Measurements from ENCODE around the gene CORO2A.
"Not testable (repeated sequence)": the region's sequence is repeated elsewhere in the genome, so short reads cannot be mapped to it uniquely, and the experiment has no call there.

CORO2A gene

GRCh38 chr9:98127226-98127625, 65.2 kb downstream of the CORO2A start:
- ChIA-PET POLR2A (no interaction called here), CTCF (no interaction called here)
- H3K9me3 ChIP-seq (ENCODE audit: control insufficient read depth, insufficient read depth, low read depth, low read length), result no peaks in the 10 kb centered on the region
- no peak overlapping the region for H3K4me3 ChIP-seq (ENCODE audit: low read depth, low read length)
- H3K27ac ChIP-seq (ENCODE audit: extremely low read depth, low read depth, low read length), result no peak overlapping the region
- TF ChIP-seq ZNF366 (tag by site-specific recombination; conservative IDR thresholded peaks at IDR 0.05), result no peak
- H3K36me3 ChIP-seq (ENCODE audit: control insufficient read depth in 2 of 2, insufficient read depth in 1 of 2, low read length in 2 of 2), result peaks cover 0 to 16% of the 10 kb centered on the region in 2 experiments; a peak in 1 of 3 replicates
- no peaks in the 10 kb centered on the region for H3K4me1 ChIP-seq (ENCODE audit: control insufficient read depth, insufficient read depth, low read length)

- ChIA-PET POLR2A (no interaction called here), CTCF (no interaction called here)
- TF ChIP-seq ZNF223 (tag by site-specific recombination; IDR thresholded peaks at IDR 0.05) (no peak), ZEB2 (tag by site-specific recombination; IDR thresholded peaks at IDR 0.05) (no peak), ZNF837 (tag by site-specific recombination; IDR thresholded peaks at IDR 0.05) (no peak), ZNF596 (tag by site-specific recombination; IDR thresholded peaks at IDR 0.05) (no peak), ZNF214 (tag by site-specific recombination; IDR thresholded peaks at IDR 0.05; ENCODE audit: borderline replicate concordance) (no peak), ZNF791 (tag by site-specific recombination; IDR thresholded peaks at IDR 0.05) (no peak)
- Histone ChIP-seq H3K4me1 (ENCODE audit: control insufficient read depth, insufficient read depth, low read length) (no peaks in the 10 kb centered on the region), H3K27ac (ENCODE audit: extremely low read depth, low read depth, low read length) (no peak overlapping the region), H3K36me3 (ENCODE audit: control insufficient read depth in 2 of 2, insufficient read depth in 1 of 2, low read length in 2 of 2) (peaks cover 0 to 16% of the 10 kb centered on the region in 2 experiments; a peak in 1 of 3 replicates), H3K9me3 (ENCODE audit: control insufficient read depth, insufficient read depth, low read depth, low read length) (no peaks in the 10 kb centered on the region), H3K4me3 (ENCODE audit: low read depth, low read length) (no peak overlapping the region)
Measured at GRCh38 chr9:98124637-98125426, 67.6 kb downstream of the CORO2A start.

- H3K4me1 ChIP-seq (ENCODE audit: control insufficient read depth, insufficient read depth, low read length); H3K9me3 ChIP-seq (ENCODE audit: control insufficient read depth, insufficient read depth, low read depth, low read length); POLR2A ChIA-PET; H3K27ac ChIP-seq (ENCODE audit: extremely low read depth, low read depth, low read length); H3K4me3 ChIP-seq (ENCODE audit: low read depth, low read length); CTCF ChIA-PET: not testable (repeated sequence)
- H3K36me3 ChIP-seq (ENCODE audit: control insufficient read depth in 2 of 2, insufficient read depth in 1 of 2, low read length in 2 of 2), result peaks cover 0 to 16% of the 10 kb centered on the region in 2 experiments; a peak in 1 of 3 replicates
Measured at GRCh38 chr9:98124091-98124490, 68.3 kb downstream of the CORO2A start.

GRCh38 chr9:98121058-98121457, 71.4 kb downstream of the CORO2A start:
- TF ChIP-seq ZNF174 (tag by site-specific recombination; IDR thresholded peaks at IDR 0.05) (no peak), AEBP2 (tag by site-specific recombination; IDR thresholded peaks at IDR 0.05; ENCODE audit: borderline replicate concordance) (no peak), ZNF600 (tag by site-specific recombination; IDR thresholded peaks at IDR 0.05) (no peak), ZNF292 (tag by site-specific recombination; IDR thresholded peaks at IDR 0.05; ENCODE audit: borderline replicate concordance, low read depth) (no peak), ZFP69B (tag by site-specific recombination; IDR thresholded peaks at IDR 0.05) (no peak), BCL6B (tag by site-specific recombination; IDR thresholded peaks at IDR 0.05) (no peak), SETDB1 (IDR thresholded peaks at IDR 0.05; ENCODE audit: insufficient read length, low read length) (no peak), ELK4 (IDR thresholded peaks at IDR 0.05; ENCODE audit: borderline replicate concordance, low read depth, low read length) (no peak), ZSCAN23 (tag by site-specific recombination; IDR thresholded peaks at IDR 0.05) (no peak), ZNF654 (tag by site-specific recombination; IDR thresholded peaks at IDR 0.05; ENCODE audit: low read depth) (no peak), ZNF211 (tag by site-specific recombination; IDR thresholded peaks at IDR 0.05; ENCODE audit: low read depth) (no peak), ZNF132 (tag by site-specific recombination; IDR thresholded peaks at IDR 0.05; ENCODE audit: borderline replicate concordance) (no peak)
- Histone ChIP-seq H3K9me3 (ENCODE audit: control insufficient read depth, insufficient read depth, low read depth, low read length) (no peaks in the 10 kb centered on the region), H3K27ac (ENCODE audit: extremely low read depth, low read depth, low read length) (no peak overlapping the region), H3K36me3 (ENCODE audit: control insufficient read depth in 2 of 2, insufficient read depth in 1 of 2, low read length in 2 of 2) (peaks cover 0 to 5% of the 10 kb centered on the region in 2 experiments; a peak in 1 of 3 replicates), H3K4me1 (ENCODE audit: control insufficient read depth, insufficient read depth, low read length) (no peaks in the 10 kb centered on the region), H3K4me3 (ENCODE audit: low read depth, low read length) (no peak overlapping the region)
- CTCF ChIA-PET, result interaction anchor here (0.5 to 1.5 kb wide), 7 partner anchors 47 to 659 kb away, joined by 3 to 4 read pairs (median 3); no protein-coding TSS in a partner anchor
- POLR2A ChIA-PET, result interaction anchor here (1.9 kb wide), 1 partner anchor 65 kb away, joined by 5 read pairs; the partner anchor contains the start of gene NANS
